ENCODE data around the gene ARHGDIA.

ARHGDIA gene

GRCh38 chr17:81888105-81888987 is 17.2 kb upstream of the ARHGDIA start:
- no peak for DNase-seq

GRCh38 chr17:81885869-81886548 is 14.9 kb upstream of the ARHGDIA start:
- DNase-seq: no peak

GRCh38 chr17:81885454-81885853 is 14.3 kb upstream of the ARHGDIA start:
- no peak for DNase-seq

GRCh38 chr17:81884968-81885367 is 13.8 kb upstream of the ARHGDIA start:
- DNase-seq: no peak

- no peak for DNase-seq
Measured at GRCh38 chr17:81884520-81884919, 13.4 kb upstream of the ARHGDIA start.

DNA sequence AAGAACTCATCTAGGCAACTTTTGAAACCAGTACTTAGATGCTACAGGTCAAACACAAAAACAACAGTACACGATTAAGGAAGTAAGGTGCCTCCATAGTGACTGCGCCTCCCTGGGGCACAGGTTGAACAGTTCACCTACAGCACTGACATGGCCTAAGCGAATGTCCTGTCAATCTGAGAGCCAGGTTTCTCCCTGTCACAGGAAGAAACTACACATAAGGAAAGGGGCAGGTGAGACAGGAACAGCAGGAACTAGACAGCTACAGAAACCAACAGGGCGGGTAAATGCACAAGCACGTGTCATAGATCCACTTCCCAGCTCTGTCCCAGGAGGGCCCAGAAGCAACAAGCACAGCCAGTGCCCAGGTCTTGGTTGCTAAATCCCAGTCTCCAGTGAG is 8.0 kb upstream of the ARHGDIA start:
- DNase-seq: no peak

DNA sequence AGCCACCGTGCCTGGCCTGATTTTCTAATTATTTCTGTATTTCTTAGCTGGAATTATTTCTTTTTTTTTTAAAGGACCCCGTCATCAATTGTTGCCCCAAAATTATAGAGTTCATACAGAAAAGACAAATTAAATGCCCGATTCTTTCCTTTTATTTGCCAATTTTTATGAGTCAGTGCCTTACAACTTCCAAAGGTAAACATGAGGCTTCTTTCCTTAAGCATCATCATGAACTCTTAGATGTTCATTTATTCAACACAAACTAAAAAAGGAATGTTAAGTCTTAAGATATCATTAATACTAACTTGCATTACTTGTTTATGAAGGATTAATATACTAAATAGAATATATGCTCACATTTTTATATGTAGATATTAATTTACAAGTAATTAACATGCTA is 7.2 kb upstream of the ARHGDIA start:
- DNase-seq: no peak

GRCh38 chr17:81877569-81877968 is 6.4 kb upstream of the ARHGDIA start:
- no peak for DNase-seq

DNA sequence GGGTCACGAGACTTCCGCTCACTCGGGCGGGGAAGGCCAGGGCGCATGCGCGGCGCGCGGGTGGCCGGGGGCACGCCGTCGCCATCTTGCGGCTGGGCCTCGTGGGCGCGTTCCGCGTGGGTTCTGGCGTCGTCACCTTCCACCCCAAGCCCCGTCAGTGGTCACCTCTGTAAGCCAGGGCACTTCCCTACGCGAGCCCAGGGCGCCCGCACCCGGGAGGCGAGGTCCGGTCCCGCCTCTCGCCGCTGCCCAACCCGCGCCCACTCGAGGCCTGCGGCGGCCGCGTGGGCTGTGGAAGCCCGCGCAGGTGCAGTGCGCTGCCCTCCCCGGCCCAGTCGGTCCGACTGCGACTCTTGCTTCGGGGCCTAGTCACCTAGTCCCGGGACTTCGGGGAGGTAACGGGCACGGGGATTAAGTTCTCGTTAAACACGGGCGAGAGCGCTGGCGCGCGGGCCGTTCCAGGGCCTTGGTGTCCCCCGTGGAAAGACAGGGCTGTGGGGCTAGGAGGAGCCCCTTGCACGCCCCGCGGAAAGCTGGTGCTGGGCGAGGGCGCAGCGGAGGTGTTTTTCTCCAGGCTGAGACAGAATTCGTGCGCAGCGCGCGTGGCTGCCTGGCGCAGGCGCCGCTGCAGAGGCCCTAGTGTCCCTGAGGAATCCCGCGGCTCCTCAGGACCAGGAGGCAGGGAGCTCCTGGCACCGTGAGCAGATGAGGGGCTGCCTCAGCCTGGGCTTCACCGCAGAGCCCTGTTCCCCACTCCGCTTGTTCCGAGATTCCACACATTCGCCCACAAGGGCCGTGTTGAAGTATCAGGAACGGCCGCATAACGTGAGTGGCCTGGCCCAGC is 472 bp upstream of the ARHGDIA start:
- DNase-seq: peak; percentile 90 to 94

GRCh38 chr17:81870131-81870980 is 781 bp downstream of the ARHGDIA start:
- DNase-seq: no peak

DNA sequence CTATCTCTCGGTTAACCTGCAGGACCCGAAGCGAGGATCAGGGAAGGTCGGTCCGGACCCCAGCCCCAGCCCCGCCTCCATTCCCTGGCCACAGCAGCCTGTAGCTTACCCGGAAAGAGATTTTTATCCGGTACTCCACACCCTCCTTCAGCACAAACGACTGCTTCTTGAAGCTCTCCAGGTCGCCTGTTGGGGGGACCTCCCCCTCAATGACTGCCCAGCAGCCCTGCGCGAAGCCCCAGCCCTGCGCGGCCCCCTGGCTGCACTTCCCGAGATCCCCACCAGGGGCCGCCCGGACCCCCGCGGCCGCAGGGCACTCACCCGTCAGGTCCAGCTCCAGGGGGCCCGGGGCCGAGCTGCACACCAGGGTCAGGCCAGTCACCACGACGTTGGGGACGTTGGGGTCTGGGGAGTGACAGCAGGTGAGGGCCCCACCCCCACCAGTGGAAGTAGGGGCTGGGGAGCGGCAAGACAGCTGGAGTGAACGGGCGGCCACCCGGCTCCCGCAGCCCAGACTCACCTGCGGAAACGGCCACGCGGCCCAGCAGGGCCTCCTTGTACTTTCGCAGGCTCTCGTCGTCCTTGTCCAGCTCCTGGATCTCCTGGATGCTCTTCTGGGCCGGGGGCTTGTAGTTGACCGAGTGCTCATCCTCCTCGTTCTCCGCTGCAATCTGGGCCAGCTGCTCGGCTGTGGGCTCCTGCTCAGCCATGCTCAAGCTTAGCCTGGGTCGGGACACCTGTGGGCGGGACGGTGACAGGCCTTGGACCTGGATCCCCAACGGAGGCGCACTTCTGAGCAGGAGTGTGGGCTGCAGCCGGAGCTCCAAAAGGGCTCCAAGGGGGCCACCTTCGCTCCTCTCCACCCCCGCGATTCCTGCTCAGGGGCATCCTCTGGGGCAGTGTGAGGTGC is 1.7 kb downstream of the ARHGDIA start:
- no peak for DNase-seq

DNA sequence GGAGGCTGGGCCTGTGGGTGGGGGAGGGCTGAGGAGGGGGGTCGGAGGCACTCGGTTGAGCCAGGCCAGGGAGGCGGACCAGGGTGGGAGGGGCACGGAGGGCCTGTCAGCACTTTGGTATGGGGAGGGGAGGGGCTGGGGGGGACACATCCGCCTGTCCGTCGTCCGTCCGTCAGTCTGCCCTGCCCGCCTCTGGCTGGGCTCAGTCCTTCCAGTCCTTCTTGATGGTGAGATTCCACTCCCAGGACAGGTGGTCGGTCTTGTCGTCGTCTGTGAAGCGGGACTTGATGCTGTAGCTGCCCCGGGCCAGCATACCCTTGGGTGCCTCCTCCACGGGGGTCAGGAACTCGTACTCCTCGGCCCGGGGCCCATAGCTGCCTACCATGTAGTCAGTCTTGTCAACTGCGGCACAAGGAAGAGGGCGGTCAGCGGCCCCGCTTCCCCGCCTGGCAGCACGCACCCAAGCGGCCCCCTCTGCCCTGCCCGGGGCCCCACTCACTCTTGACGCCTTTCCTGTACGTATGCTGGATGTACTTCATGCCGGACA is 2.4 kb downstream of the ARHGDIA start:
- no peak for DNase-seq

- no peak for DNase-seq
Measured at GRCh38 chr17:81867991-81868673, 3.0 kb downstream of the ARHGDIA start.

GRCh38 chr17:81867170-81867990 is 3.8 kb downstream of the ARHGDIA start:
- no peak for DNase-seq

- no peak for DNase-seq
Measured at GRCh38 chr17:81866440-81867169, 4.5 kb downstream of the ARHGDIA start.

DNA sequence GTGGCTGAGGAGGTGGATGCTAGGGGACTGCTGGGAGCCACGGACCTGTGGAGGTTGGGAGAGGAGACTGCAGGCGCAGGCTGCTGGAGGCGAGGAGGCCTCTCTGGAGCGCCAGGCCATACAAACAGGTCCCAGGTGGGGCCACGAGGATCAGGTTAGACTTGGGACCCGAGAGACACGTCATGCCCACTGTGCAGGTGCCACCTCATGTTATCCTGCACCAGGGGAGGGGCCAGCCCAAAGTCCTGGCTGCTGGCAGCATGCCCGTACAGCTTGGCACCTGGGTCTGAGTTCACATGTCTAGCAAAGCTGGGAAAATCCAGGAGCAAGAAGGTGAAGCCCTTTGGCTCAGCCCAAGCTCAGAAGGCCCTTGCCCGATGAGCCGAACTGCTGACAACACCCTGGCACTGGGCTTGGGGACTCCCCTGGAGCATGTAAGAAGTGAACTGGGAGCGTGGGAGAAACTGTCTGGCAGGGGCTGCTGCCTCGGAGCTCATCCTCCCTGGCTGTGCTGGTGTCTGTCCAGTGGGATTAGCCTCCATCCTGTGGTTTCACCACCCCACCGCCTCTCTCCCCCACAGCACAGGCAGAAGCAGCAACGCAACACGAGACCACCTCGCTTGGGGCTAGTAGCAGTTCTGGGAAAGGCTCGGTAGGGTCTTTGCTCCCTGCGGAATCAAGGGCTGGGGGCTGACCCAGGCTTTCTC is 5.3 kb downstream of the ARHGDIA start:
- no peak for DNase-seq

GRCh38 chr17:81865358-81865732 is 5.8 kb downstream of the ARHGDIA start:
- no peak for DNase-seq
